ENCODE data around the gene FCHSD2. TPM values are rescaled to one million over a fixed set of nuclear protein-coding genes. Genes with fewer than 3 reads are reported as not detected.

The FCHSD2 gene
- polyA plus RNA-seq, 3 donors from 2014 or later = 9.7 to 25.6 (median 11.9) TPM

DNA sequence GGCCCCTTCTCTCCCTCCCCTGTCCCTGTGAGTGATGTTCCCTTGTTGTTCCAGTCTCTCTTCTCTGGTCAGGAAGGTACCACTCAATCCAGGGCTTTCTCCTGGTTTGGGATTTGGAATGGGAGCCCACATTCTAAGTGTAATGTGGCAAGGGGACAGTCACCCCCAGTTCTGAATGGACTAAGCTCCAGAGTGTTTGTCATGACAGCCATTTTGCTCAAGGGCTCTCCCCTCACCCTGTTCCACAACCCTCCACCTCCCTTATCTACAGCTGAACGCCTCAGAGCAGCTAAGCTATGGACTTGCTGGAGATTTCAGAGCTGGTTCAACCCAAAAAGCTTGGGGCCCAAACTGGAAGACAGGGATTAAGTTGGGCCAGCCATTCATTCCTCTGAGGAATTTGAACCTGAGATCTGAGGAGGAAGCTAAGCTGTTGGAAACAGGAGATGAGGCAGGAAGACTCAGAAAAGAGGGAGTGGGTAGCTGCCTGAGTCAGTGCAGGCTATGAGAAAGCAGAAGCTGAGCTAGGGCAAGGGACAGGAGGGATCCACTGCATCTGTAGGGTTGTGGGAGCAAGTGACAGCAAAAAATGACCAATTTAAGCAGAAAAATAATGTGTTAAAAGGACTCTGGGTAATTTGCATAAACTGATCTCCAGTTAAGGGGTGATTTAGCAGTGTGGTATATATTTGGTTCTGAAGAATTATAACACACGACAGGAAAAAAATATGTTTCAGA lies 22.9 kb upstream of the FCHSD2 start:
- Mint-ChIP-seq H3K4me3 (no peak overlapping the region), H3K36me3 (no peaks in the 10 kb centered on the region), H3K27me3 (ENCODE audit: low read depth in 3 of 3) (peaks cover 0 to 5% (median 3%) of the 10 kb centered on the region in 3 donors), H3K4me1 (no peaks in the 10 kb centered on the region), H3K27ac (no peak overlapping the region), H3K9me3 (no peaks in the 10 kb centered on the region)
- no peak for DNase-seq

GRCh38 chr11:73163638-73164174 lies 21.6 kb upstream of the FCHSD2 start:
- Mint-ChIP-seq H3K27ac (no peak overlapping the region), H3K4me1 (peaks cover 0 to 1% of the 10 kb centered on the region in 2 donors)

DNA sequence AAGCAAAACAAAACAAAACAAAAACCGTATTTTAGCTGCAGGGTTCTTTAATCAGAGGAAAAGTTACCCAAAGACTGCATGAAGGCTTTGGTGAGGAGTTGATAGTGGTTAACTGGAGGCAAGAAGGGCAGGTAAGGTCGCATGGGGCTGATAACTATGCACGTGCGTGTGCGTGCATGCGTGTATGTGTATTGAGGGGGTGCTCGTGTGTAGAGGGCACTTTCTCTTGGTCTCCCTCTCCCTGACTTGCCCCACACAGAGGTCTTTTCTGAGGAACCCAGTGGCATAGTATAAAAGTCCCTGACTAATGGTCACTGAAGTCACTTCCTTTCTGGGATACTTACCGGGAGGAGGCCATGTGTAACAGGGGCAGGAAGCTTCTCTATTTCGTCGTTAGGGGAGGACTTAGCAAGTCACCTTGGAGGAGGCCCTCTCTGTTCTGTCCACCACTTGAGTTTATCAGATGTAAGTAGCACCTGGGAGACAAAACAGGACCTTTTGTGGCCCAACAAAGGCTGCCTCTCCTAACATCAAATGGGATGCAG lies 20.1 kb upstream of the FCHSD2 start:
- Mint-ChIP-seq H3K9me3 (no peaks in the 10 kb centered on the region), H3K36me3 (no peaks in the 10 kb centered on the region), H3K4me3 (no peak overlapping the region), H3K27ac (peak overlapping the region in 1 of 6 donors; percentile 15), H3K4me1 (peaks cover 0 to 9% of the 10 kb centered on the region in 2 donors), H3K27me3 (ENCODE audit: low read depth in 3 of 3) (peaks cover 0 to 2% (median 0%) of the 10 kb centered on the region in 3 donors)
- no peak for DNase-seq

More at GRCh38 chr11:73163638-73164174, 21.6 kb upstream of the FCHSD2 start:
- DNase-seq = no peak
- Mint-ChIP-seq H3K27me3 (ENCODE audit: low read depth in 3 of 3) (peaks cover 0 to 4% (median 3%) of the 10 kb centered on the region in 3 donors), H3K36me3 (no peaks in the 10 kb centered on the region), H3K4me3 (no peak overlapping the region), H3K9me3 (no peaks in the 10 kb centered on the region)

DNA sequence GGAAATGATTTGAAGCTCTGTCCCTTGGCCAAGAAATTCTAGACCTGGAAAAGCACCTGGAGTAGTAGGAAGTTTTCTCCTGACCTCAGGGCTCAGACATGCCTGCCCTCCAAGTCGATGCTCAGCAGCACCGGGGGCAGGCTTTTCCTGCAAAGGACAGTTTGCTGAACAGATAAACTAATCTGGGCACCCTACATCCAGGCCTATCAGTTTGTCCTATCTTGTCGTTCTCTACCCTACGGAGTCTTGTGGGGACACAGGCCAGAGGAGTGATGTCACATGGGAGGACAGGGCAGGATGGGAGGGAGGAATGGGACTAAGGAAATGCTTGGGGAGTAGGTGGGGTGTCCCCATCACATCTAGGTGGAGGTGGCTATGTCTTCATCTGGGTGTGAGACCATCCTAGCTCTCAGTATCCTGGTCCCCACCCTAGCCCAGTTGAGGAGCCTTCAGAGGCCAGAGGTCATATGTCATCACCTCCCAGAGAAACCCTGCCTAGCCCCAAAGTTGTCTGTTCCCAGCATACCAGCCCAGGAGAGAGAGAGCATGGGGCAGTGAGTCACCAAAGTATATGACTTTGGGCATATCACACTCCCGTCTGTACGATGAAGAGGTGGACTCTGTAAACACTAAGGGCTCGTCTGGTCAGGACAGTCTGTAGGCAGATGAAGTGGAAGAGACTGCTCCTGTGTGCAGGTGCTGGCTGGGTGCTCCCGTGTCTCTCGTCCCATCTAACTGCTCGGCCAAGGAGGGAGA lies 18.1 kb upstream of the FCHSD2 start:
- H3K27ac Mint-ChIP-seq = peak overlapping the region in 1 of 6 donors; percentile 2
- H3K36me3 Mint-ChIP-seq = no peaks in the 10 kb centered on the region
- peaks cover 0 to 4% (median 0%) of the 10 kb centered on the region in 3 donors for H3K27me3 Mint-ChIP-seq (ENCODE audit: low read depth in 3 of 3)
- H3K4me3 Mint-ChIP-seq = no peak overlapping the region
- H3K9me3 Mint-ChIP-seq = no peaks in the 10 kb centered on the region
- DNase-seq = no peak
- H3K4me1 Mint-ChIP-seq = peaks cover 11 to 22% of the 10 kb centered on the region in 2 donors

- no peak for DNase-seq
- H3K36me3 Mint-ChIP-seq = no peaks in the 10 kb centered on the region
- no peak overlapping the region for H3K4me3 Mint-ChIP-seq
- peaks cover 19 to 30% of the 10 kb centered on the region in 2 donors for H3K4me1 Mint-ChIP-seq
- peaks cover 0 to 4% (median 0%) of the 10 kb centered on the region in 3 donors for H3K27me3 Mint-ChIP-seq (ENCODE audit: low read depth in 3 of 3)
- H3K27ac Mint-ChIP-seq = peak overlapping the region in 1 of 6 donors; percentile 2
- no peaks in the 10 kb centered on the region for H3K9me3 Mint-ChIP-seq
Measured at GRCh38 chr11:73159297-73159696, 17.2 kb upstream of the FCHSD2 start.

DNA sequence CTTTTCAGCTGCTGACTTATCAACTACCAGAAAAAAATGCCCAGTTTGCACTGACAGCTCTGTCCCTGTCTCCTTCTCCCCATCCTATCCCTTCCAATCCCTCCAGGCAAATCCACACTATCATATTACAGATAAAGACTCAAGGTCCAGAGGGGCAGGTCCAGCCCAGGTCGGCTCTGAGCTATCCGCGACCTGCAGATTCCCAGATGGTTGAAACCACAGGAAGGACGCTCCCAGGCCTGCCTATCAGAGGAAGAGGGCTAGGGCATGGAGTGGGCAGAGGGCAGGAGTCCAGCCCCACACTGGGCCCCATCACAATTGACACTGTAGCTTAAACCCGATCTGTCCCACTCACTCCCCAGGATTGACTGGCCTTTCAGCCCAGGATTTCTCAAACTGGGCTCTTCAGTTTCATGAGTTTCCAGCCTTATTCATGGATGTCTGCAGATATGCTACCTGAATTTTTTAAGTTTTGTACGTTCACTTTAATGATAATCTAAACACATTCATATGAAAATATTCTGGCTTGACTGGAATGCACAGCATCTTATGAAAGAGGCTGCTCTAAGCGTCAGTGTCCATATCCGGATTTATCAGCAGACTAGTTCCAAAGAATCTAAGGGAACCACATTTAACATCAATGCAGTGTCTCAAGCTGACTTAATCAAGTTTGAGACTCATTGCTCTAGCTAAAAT lies 16.4 kb upstream of the FCHSD2 start:
- no peaks in the 10 kb centered on the region for H3K36me3 Mint-ChIP-seq
- peak overlapping the region in 1 of 6 donors; percentile 21 for H3K27ac Mint-ChIP-seq
- peaks cover 27 to 38% of the 10 kb centered on the region in 2 donors for H3K4me1 Mint-ChIP-seq
- no peaks in the 10 kb centered on the region for H3K9me3 Mint-ChIP-seq
- H3K27me3 Mint-ChIP-seq (ENCODE audit: low read depth in 3 of 3) = peaks cover 0 to 4% (median 0%) of the 10 kb centered on the region in 3 donors
- no peak overlapping the region for H3K4me3 Mint-ChIP-seq
- DNase-seq = no peak

DNA sequence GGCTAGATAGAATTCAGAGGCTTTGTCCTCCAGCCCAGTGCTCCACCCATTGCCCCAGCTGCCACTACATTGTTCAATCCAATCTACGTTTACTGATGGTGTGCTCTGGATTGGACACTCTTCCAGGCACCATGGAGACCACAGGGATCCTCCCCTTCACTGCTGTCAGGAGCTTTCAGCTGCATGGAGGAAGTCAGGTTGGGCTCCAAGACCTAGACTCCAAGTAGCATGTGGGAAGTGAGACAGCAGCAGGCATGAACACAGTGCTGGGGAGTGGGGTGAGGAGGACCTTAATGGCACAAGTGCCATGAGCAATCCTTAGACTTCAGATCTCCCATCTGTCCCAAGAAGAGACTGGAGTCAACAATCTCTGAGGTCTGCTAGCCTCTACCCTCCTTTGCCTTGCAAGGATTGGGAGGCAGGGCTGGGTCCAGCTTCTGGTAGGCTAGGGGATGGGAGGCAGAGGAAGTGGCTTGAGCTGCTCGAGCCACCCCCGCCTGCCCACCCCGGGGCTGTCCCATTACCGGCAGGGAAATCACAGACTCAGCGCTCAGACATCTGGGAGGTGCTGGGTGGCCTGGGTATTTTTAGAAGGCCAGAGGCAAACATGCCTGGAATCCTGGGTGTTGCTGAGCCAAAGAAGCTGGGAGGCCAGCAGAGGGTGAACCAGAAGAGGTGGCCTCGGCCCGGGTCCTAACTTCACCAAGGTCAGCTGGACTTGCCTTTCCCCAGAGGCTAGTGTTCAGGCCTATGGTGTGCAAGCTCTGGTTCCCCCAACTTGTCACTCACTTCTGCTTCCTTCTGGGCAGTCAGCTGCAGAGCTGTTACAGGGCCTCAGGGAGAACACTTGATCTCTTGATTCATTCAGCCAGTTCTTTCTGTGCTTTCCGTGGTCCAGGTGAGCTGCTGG lies 15.2 kb upstream of the FCHSD2 start:
- H3K36me3 Mint-ChIP-seq = no peaks in the 10 kb centered on the region
- peaks cover 0 to 2% (median 0%) of the 10 kb centered on the region in 3 donors for H3K27me3 Mint-ChIP-seq (ENCODE audit: low read depth in 3 of 3)
- no peak for DNase-seq
- H3K4me1 Mint-ChIP-seq = peaks cover 39 to 50% of the 10 kb centered on the region in 2 donors
- H3K4me3 Mint-ChIP-seq = peak overlapping the region in 1 of 5 donors; percentile 7
- peak overlapping the region in 1 of 6 donors; percentile 16 for H3K27ac Mint-ChIP-seq
- no peaks in the 10 kb centered on the region for H3K9me3 Mint-ChIP-seq

- H3K27ac Mint-ChIP-seq = peak overlapping the region in 2 of 6 donors; percentile 17 to 53
- DNase-seq = no peak
- peak overlapping the region in 1 of 5 donors; percentile 57 for H3K4me3 Mint-ChIP-seq
- no peaks in the 10 kb centered on the region for H3K36me3 Mint-ChIP-seq
- peaks cover 0 to 2% (median 0%) of the 10 kb centered on the region in 3 donors for H3K27me3 Mint-ChIP-seq (ENCODE audit: low read depth in 3 of 3)
- peaks cover 42 to 52% of the 10 kb centered on the region in 2 donors for H3K4me1 Mint-ChIP-seq
- H3K9me3 Mint-ChIP-seq = no peaks in the 10 kb centered on the region
Measured at GRCh38 chr11:73156686-73157085, 14.6 kb upstream of the FCHSD2 start.

DNA sequence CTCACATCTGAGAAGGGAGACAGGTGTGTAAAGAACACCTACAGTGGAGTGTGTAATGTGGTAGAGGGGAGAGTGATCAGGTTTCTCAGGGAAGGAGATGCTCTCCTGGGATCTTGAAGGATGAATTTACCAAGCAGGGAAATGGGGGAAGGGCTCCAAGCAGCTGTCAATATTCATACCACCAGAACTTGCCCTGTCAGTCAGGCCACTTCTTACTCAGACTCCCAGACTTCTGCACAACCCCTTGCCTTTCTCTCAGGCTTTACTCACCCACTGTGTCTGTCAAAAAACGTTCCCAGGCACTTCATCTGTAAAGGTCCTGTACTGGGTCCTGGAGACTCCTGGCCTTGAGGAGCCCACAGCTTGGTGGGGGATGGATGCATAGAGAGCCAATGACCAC lies 14.0 kb upstream of the FCHSD2 start:
- Mint-ChIP-seq H3K4me3 (peak overlapping the region in 1 of 5 donors; percentile 23), H3K27ac (peak overlapping the region in 4 of 6 donors; percentile 14 to 71 (median 25)), H3K36me3 (no peaks in the 10 kb centered on the region), H3K27me3 (ENCODE audit: low read depth in 3 of 3) (peaks cover 0 to 2% (median 0%) of the 10 kb centered on the region in 3 donors), H3K4me1 (peaks cover 42 to 52% of the 10 kb centered on the region in 2 donors), H3K9me3 (no peaks in the 10 kb centered on the region)
- DNase-seq = no peak

- H3K36me3 Mint-ChIP-seq = no peaks in the 10 kb centered on the region
- peaks cover 42 to 52% of the 10 kb centered on the region in 2 donors for H3K4me1 Mint-ChIP-seq
- DNase-seq = no peak
- peaks cover 0 to 2% (median 0%) of the 10 kb centered on the region in 3 donors for H3K27me3 Mint-ChIP-seq (ENCODE audit: low read depth in 3 of 3)
- no peaks in the 10 kb centered on the region for H3K9me3 Mint-ChIP-seq
- H3K4me3 Mint-ChIP-seq = peak overlapping the region in 4 of 5 donors; percentile 7 to 30 (median 21)
- peak overlapping the region in 4 of 6 donors; percentile 67 to 84 (median 78) for H3K27ac Mint-ChIP-seq
Measured at GRCh38 chr11:73155102-73155501, 13.0 kb upstream of the FCHSD2 start.

- DNase-seq = peak; percentile 36 to 37 (median 36)
- H3K4me3 Mint-ChIP-seq = peak overlapping the region; percentile 53 to 71 (median 59)
- no peaks in the 10 kb centered on the region for H3K9me3 Mint-ChIP-seq
- H3K36me3 Mint-ChIP-seq = no peaks in the 10 kb centered on the region
- H3K27ac Mint-ChIP-seq = peak overlapping the region; percentile 81 to 91 (median 86)
- H3K4me1 Mint-ChIP-seq = peaks cover 42 to 52% of the 10 kb centered on the region in 2 donors
- peaks cover 0 to 2% (median 0%) of the 10 kb centered on the region in 3 donors for H3K27me3 Mint-ChIP-seq (ENCODE audit: low read depth in 3 of 3)
Measured at GRCh38 chr11:73154178-73154577, 12.1 kb upstream of the FCHSD2 start.

DNA sequence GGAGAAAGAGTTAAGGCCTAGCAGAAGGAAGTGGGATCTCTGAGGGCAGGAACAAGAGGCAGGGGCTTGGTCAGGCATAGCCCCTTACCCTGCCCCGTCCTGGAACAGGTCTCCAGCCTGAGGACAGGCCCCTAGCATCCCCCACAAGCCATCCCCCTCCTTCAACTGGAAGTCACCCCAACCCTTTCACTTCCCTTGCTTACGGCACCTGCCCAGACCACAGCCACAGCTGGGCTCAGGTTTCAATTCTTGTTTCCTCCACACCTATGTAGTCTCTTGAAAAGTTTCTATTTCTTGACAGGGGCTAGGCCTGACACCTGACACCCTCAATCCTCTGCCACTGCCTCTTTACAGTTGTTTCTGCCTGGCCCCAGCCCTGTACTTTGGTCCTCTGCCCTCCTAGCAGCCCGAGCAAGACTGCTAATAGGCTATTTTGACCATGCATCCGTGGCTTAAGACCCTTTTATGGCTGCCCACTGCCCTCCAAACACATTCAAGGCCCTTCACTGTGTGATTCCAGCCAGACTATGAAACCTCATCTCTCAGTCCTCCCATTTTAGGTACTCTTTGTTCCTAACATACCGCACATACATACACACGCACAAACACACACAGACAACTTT lies 10.9 kb upstream of the FCHSD2 start:
- Mint-ChIP-seq H3K27ac (peak overlapping the region; percentile 81 to 91 (median 86)), H3K9me3 (no peaks in the 10 kb centered on the region), H3K4me1 (peaks cover 42 to 43% of the 10 kb centered on the region in 2 donors), H3K4me3 (peak overlapping the region; percentile 53 to 59 (median 55)), H3K27me3 (ENCODE audit: low read depth in 3 of 3) (peaks cover 0 to 2% (median 0%) of the 10 kb centered on the region in 3 donors), H3K36me3 (no peaks in the 10 kb centered on the region)
- peak; percentile 18 to 39 (median 35) for DNase-seq
